H1 (cell line): Measurements from ENCODE around the gene RCL1.

ENCODE experiments used
- CEBPB ChIP-seq: IDR thresholded peaks from 2 replicates; pipeline ENCODE4 v1.6.1; 2012; ENCODE audit warnings: low read depth, low read length
- EZH2 ChIP-seq: fragments of 200-600 bp; sonication (generic); IDR thresholded peaks from 2 replicates; pipeline ENCODE4 v1.7.1; 2012; ENCODE audit warnings: low read depth, mild to moderate bottlenecking, moderate library complexity, low read length, inconsistent platforms; ENCODE audit not compliant: severe bottlenecking
- POLR2AphosphoS5 ChIP-seq: IDR thresholded peaks from 2 replicates; pipeline ENCODE4 v1.6.1; 2011; ENCODE audit warnings: low read depth, low read length
- RBBP5 ChIP-seq: IDR thresholded peaks from 2 replicates; pipeline ENCODE4 v1.7.1; 2012; ENCODE audit warnings: low read depth, mild to moderate bottlenecking, inconsistent platforms, low read length, moderate library complexity, borderline replicate concordance
- RNF2 ChIP-seq: fragments of 200-900, 300-1000 bp; sonication (generic); IDR thresholded peaks from 2 replicates; pipeline ENCODE4 v1.7.1; 2016; ENCODE audit warnings: borderline replicate concordance, low read depth, mild to moderate bottlenecking, antibody characterized with exemption, low read length; ENCODE audit not compliant: poor library complexity, severe bottlenecking; ENCODE audit errors: missing control alignments
- TCF12 ChIP-seq: IDR thresholded peaks from 2 replicates; pipeline ENCODE4 v1.6.1; 2011; ENCODE audit warnings: low read depth, mild to moderate bottlenecking, low read length

GRCh38 chr9:4844056-4844838 is 51.5 kb downstream of the RCL1 start:
- TF ChIP-seq RBBP5 (no peak), RNF2 (no peak), POLR2AphosphoS5 (no peak), TCF12 (no peak), EZH2 (no peak), CEBPB (no peak)
